GM11168 (cell line): ENCODE results near the gene PTGR2.

Experiments
- in situ Hi-C: fragments of 300-500 bp; cut with MboI; formaldehyde crosslinking; loops from one replicate; pipeline ENCODE4 v1.12.0; 2022; ENCODE audit warnings: low sequenced_read_pairs; ENCODE audit not compliant: unreplicated experiment

The PTGR2 gene

DNA sequence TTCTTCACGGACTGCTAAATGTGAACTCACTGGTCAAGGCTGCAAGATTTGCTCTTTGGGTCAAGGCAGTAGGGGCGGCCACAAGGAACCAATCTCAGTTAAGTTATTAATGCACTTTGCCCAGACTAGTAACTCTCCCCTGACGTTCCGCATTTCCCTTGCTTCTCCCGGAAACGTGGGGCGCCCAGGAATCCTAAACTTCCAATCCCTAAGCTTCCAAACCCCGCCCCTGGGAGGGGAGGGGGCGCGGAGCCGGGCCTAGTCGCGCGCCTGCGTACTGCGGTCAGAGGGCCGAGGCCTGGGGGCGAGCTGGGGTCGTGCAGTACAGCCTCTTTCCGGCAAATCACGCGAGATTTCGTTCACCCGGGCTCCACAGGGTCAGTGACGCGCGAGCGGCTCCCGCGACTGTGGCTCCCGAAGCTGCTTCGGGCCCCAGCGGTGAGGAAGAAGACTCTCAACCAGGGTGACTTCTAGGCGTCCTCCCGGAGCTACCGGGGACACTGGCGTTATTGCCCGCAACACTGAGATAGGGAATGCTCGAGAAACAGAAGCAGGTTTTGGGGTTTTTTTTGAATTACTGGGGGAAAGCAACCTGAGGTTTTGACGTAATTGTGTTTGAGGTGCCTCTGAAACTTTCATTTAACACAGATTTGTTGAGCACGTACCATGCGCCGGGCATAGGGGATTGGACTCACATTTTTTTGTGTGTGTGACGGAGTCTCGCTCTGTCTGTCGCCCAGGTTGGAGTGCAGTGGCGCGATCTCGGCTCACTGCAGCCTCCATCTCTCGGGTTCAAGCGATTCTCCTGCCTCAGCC is at the start of gene PTGR2:
Gene PTGR2, plus strand, starts transcription at position 265 of the 816 bp plus-strand sequence. CDS start 7,032 bp downstream, outside the sequence.
- in situ Hi-C loops: no loop called here

DNA sequence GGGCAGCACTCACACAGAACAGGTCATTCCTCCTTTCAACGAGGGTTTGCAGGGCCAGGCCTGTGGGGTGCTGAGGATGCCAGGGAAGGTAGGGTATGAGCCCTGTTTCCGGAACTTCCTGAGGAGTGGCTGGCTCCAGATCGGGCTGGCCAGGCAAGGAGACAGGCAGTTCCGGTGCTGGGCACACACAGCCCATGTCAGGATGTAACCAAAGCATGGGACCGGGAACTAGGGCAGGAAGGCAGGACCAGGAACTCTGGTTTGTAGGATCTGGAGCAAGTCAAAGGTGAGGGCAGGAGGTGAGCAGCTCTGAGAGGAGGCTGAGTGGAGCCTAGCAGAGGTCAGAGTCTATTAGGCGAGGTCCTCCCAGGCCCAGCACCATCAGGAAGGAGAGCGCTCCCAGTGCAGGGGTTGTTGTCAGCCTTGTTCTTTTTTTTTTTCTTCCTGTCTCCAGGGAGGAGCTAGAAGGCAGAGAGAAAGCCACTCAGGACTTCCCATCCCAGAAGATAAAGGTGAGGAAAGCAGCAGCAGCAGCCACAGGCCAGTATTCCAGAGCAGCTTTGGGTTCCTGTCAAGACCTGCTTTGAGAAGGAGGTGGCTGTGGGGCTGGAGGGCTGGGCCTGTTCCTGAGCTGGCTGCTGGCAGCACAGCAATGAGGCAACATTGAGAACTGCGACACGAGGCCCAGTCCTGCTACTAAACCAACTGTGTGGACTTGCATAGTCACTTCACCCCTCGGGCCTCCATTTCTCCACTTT is 49.0 kb upstream of the PTGR2 start:
- in situ Hi-C loops: no loop called here

DNA sequence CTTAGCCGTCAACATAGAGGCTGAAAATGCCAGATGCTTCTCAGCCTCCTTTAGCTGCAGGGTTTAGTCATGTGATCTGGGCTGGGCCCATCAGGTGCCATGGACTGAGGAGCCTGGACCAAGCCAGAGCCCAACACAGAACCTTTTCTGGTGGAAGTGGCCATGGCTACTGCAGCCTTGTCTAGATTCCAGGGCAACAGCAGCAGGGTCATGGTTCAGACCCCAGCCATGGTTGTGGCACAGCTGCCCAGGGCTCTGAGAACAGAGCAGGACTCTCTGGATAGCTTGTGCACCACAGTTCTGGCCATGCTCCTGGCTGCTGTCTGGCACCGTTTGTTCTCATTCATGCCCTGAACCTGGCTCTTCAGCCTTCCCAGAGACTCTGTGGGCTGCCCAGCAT is 47.0 kb upstream of the PTGR2 start:
- in situ Hi-C loops: no loop called here

DNA sequence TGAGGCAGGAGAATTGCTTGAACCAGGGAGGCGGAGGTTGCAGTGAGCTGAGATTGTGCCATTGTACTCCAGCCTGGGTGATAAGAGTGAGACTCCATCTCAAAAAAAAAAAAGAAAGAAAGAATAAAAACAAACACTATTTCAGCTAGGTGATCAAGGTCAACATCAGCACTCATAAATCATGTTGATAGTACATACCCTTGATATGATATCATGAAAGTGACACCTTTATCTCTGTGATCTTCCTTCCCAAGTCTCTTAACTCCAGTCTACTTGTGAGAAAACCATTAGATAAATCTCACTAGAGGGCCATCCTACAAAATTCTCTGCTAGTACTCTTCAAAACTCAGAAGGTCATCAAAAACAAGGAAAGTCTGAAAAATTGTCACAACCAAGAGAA is 44.2 kb upstream of the PTGR2 start:
- in situ Hi-C loops: no loop called here

DNA sequence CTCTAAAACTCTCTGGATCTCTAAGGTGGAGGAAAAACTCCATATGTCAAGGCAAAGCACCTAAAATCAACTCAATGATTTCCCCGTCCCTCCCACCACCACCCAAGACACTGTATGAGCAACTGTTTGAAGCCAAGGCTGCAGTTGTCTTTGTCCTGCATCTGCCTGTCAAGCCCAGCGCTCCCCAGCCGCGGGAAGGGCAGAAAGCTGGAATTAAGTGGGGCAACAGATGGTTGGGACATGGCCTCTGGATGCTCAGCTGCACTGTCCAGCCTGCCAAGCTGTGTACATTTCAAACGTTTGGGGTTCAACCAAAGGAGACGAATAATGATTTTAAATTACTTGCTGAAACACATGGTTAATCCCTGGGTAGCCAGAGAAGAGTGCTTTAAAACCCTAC is 42.2 kb upstream of the PTGR2 start:
- in situ Hi-C loops: no loop called here

DNA sequence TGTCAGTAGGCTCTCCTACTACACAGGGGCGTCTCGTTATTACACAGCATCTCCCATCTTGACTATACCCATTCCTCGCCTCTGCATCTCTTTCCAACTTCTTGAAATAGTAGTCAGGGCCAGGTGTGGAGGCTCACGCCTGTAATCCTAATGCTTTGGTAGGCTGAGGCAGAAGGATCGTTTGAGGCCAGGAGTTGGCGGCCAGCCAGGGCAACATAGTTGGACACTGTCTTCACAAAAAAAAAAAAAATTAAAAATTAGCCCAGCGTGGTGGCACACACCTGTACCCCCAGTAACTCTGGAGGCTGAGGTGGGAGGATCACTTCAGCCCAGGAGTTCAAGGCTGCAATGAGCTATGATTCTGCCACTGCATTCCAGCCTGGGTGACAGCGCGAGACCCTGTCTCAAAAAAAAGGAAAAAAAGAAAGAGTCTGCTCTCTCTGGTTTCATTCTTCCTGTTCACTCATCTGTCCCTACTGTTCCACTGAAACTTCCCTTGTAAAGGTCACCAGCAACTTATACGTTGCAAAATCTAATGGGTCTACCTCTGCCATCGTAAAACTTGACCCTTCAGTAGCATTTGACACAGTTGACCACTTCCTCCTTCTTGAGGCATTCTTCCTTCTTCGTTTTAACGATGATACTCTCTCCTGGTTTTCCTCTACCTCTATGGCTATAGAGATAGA is 41.0 kb upstream of the PTGR2 start:
- in situ Hi-C loops: no loop called here

DNA sequence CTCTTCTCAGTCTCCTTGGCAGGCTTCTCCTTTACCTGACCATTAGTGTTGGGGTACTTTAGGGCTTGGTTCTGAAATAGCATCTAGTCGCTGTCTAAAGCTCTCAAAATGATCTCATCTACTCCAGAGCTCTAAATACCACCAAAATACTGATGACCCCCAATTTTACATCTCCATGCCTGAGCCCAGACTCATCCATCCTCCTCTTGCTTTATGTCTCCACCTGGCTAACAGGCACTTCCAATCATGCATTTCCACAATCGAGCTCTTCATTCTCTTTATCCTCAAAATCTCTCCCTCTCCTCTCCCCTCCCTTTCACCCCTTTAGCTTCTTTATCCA is 40.5 kb upstream of the PTGR2 start:
- in situ Hi-C loops: no loop called here

DNA sequence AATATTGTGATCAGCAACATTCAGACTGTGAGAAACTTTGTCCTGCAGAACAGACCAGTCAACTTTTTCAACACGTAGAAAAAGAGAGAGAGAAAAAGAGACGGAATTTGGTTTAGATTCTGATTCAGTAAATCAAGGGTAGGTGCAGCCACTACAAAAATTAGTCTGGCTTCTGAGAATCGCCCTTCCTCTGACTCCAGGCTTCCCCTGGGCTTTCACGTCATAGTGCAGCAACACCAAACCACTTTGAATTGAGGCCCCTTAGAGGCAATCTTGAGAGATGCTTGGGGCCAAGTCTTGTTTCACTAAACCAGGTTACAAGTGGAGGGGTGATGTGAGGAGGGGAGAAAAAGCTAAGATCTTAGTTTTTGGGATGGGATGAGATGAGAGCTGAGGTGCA is 37.5 kb upstream of the PTGR2 start:
- in situ Hi-C loops: no loop called here

DNA sequence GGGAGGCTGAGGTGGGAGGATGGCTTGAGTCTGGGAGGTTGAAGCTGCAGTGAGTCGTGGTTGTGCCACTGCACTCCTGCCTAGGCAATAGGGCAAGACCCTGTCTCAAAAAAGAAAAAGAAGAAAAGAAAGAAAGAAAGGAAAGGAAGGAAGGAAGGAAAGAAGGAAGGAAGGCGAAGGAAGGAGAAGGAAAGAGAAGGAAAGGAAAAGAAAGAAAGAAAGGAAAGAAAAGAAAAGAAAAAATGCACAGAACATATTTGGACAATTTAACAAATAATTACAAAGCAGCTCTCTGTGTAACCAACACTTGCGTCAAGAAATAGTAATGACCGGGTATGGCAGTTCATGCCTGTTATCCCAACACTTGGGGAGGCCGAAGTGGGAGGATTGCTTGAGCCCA is 35.8 kb upstream of the PTGR2 start:
- in situ Hi-C loops: no loop called here

DNA sequence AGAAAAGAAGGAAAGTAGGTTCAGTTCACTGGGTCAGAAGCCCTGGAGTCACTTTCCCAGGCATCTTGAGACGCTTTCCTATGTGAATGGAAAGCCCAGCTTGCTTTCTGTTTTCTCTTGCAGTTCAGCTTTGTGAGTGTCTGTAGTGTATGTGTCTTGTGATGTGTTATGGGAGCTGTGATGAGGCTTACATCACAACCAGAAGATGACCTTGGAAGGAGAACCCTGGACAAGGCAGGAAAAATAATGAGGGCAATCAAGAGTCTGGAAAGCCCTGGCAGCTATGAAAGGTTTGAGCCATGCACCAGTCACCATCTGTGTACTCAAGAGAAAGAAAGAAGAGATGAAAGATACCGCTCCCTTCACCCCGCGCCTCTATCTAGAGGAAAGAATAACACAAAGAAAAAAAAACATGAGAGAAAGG is 35.2 kb upstream of the PTGR2 start:
- in situ Hi-C loops: no loop called here

DNA sequence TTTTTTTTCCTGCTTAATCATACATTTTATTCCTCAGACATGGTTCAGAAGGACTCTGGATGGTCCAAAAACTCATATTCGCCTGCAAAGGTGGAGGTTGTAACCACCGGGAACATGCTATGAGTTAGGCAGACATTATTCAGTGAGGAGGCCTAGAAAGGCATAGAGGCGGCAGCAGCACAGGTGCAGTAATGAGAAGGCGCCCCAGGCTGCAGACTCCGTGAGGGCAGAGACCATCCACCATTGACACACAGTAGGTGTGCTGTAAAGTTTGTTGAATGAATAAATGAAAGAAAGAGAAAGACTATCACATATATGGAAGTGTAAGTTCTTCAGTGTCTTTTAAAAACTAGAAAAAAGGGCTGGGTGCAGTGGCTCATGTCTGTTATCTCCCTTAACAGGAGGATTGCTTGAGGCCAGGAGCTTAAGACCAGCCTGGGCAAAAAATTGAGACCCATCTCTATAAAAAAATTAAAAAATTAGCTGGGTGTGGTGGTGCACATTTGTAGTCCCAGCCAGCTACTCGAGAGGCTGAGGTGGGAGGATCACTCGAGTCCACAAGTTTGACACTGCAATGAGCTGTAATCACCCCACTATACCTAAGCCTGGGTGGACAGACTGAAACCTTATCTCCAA is 34.5 kb upstream of the PTGR2 start:
- in situ Hi-C loops: no loop called here

DNA sequence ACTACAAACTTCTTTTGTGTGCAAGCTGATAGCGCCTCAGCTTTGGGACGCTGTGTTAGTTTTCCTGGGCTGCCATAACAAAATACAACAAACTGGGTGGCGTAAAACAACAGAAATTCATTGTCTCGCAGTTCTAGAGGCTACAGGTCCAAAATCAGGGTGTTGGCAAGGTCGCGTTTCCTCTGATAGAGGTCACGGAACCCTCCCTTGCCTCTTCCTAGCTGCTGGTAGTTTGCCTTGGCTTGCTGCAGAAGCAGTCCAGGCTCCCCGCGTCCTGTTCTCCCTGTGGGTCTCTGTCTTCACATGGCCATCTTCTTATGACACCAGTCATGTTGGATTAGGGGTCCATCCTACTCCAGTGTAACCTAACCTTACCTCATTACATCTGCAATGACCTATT is 32.8 kb upstream of the PTGR2 start:
- in situ Hi-C loops: no loop called here

DNA sequence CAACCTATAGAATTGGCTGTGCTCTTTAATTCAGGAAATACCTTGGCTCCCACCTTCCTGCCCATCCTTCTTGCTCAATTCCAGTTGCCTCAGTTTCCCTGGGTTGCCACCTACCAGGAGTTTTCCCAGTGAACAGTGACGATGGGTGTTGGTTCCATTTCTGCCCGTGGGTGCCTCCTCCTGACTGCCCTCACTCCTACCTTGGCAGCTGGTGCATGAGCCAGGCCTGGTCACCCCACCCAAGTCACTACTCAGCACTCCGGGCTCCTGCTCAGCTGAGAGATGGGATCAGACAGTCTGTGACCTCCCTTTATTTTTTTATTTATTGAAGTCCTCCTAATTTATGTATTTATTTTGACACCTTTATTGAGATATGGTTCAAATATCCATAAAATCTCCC is 31.0 kb upstream of the PTGR2 start:
- in situ Hi-C loops: no loop called here

DNA sequence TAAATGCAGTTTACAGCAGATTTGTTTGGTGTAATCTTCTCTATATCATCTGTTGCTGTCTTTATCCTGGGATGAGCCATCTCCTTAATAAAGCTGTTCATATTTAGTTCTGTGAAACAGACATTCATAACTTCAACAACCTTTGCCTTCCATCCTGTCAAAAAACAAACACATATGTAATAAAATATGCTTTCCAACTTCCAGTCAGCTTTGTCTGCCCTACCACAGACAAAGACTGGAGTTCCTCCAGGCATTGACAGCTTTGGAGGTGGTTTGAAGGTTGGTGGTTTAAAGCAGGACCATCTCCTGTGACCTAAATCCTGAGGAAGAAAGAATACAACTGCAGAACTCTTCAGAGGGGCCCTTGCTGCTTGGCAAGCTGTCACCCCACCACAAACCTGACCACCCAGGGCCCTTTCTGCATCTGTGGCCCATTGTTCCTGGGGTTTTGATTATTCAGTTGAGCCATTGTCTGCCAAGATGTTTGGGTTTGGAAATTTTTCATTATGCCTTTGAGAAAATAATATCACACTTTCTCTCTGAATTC is 28.2 kb upstream of the PTGR2 start:
- in situ Hi-C loops: no loop called here

DNA sequence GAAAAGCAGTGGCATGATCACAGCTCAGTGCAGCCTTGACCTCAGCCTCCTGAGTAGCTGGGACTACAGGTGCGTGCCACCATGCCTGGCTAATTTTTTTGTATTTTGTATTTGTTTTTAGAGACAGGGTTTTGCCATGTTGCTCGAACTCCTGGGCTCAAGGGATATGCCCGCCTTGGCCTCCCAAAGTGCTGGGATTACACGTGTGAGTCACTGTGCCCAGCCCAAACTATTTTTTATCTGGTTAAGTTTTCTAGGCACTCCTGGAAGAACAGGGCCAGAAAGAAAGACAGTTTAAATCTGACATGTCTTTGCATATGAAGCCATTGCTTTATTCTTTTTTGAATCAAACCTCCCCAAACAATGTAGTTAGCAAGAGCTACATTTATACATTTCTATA is 27.5 kb upstream of the PTGR2 start:
- in situ Hi-C loops: no loop called here

DNA sequence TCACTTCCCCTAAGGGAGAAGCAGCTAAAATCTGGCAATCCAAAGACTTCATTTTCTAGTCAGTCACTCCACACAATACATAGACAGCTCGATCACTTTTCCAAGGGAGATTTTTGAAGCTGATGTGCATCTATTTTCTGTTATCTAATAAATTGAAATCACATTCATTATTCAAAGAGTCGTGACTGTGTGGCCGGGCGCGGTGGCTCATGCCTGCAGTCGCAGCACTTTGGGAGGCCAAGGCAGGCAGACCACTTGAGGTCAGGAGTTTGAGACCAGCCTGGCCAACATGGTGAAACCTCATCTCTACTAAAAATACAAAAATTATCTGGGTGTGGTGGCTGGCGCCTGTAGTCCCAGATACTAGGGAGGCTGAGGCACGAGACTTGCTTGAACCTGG is 27.1 kb upstream of the PTGR2 start:
- in situ Hi-C loops: no loop called here

DNA sequence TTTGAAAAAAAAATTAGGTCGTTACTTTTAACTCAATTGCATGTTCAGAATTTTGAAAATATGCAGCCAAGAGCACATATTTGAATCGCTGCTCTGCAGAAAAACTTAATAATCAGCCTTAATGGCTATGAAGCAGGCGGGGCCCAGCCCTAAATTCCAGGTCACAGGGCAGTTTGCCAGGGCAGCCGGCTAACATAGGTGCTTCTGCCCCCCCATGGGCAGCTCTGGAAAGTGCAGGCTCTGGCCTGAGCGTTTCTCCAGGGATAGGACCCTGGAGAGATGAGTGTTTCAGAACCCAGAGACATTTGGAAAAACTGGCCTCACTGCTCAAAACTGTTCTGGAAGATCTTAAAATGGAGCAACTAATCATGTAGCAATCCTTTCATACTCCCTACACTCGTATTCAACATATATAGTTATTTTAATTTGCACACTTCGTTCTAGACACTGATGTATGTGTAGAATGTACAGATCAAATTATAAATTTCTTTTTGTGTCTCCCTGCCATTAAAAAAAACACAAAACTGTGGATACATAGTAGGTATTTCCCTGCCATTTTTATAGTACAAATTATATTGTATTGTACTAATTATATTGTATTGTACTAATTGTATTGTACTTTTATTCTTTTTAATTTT is 26.0 kb upstream of the PTGR2 start:
- in situ Hi-C loops: loop anchor here (5.0 kb wide), 1 partner anchor 98 kb away; no protein-coding TSS in a partner anchor

DNA sequence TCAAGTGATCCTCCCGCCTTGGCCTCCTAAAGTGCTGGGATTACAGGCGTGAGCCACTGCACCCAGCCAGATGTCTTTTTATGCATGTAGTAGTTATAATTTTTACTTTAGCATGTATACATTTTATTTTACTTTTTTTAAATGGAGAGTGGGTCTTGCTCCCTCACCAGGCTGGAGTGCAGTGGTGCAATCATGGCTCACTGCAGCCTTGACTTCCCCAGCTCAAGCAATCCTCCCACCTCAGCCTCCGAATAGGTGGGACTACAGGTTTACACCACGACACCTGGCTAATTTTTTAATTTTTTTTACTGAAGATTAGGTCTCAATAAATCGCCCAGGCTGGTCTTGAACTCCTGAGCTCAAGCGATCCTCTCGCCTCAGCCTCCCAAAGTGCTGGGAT is 24.4 kb upstream of the PTGR2 start:
- in situ Hi-C loops: loop anchor here (5.0 kb wide), 1 partner anchor 100 kb away; no protein-coding TSS in a partner anchor

DNA sequence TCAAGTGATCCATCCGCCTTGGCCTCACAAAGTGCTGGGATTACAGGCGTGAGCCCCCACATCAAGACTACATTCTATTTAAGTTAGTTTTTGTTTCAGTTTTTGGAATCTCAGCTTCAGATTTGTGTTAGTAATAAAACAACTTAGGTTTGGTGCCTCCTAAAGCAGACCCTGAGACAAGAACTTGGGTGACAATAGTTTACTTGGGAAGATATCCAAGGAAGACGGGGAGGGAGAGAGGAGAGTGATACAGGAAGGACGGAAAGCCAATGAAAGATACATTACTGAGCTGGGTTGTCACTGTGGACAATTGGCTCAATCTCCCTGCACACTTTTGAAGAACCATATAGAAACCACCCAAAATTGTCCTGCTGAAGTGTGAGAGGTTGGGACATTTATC is 22.6 kb upstream of the PTGR2 start:
- in situ Hi-C loops: loop anchor here (5.0 kb wide), 1 partner anchor 102 kb away; no protein-coding TSS in a partner anchor
